Natural killer cell (primary cell): ENCODE results near the gene PQBP1. TPM values are rescaled to one million over a fixed set of nuclear protein-coding genes. Genes with fewer than 3 reads are reported as not detected.

Experiments used
- ATAC-seq, 3 donors: fragments of 150-1000 bp in 2 of 3; fragments of 200-7000 bp in 1 of 3; cut with Tn5 transposase; 1 replicate in 1 of 3; 2 replicates in 2 of 3; pipeline ENCODE4 v1.10.0; 2021; ENCODE audit warnings: mild to moderate bottlenecking in 2 of 3, moderate library complexity in 2 of 3
- DNase-seq, 2 donors: peaks; one replicate each; pipeline versions ENCODE4 v3.0.0 to v3.0.0-alpha.2; 2013 to 2021; ENCODE audit warnings: mixed read lengths in 1 of 2
- H3K27ac ChIP-seq: one replicate; pipeline ENCODE4 v1.5.1; 2013; ENCODE audit warnings: mild to moderate bottlenecking, low read length
- H3K27me3 ChIP-seq: one replicate; pipeline ENCODE4 v1.6.1; 2013; ENCODE audit warnings: low read length; ENCODE audit not compliant: control insufficient read depth, insufficient read depth
- H3K36me3 ChIP-seq: one replicate; pipeline ENCODE4 v1.6.1; 2013; ENCODE audit warnings: low read length; ENCODE audit not compliant: control insufficient read depth, insufficient read depth
- H3K4me1 ChIP-seq: one replicate; pipeline ENCODE4 v1.6.1; 2013; ENCODE audit warnings: low read length; ENCODE audit not compliant: control insufficient read depth, insufficient read depth
- H3K4me3 ChIP-seq: one replicate; pipeline ENCODE4 v1.5.1; 2013; ENCODE audit warnings: low read length
- H3K9me3 ChIP-seq: one replicate; pipeline ENCODE4 v1.6.1; 2013; ENCODE audit warnings: low read length; ENCODE audit not compliant: control insufficient read depth, insufficient read depth
- H3K27ac Mint-ChIP-seq, 2 donors: one replicate each; pipeline ENCODE4 v1.8.0; 2022; ENCODE audit warnings: mild to moderate bottlenecking in 2 of 2, mixed read lengths in 2 of 2, moderate library complexity in 1 of 2
- H3K27me3 Mint-ChIP-seq, 2 donors: one replicate each; pipeline ENCODE4 v1.8.0; 2022; ENCODE audit warnings: low read depth in 2 of 2, mixed read lengths in 2 of 2
- H3K36me3 Mint-ChIP-seq: one replicate; pipeline ENCODE4 v1.8.0; 2022; ENCODE audit warnings: mixed read lengths
- H3K4me1 Mint-ChIP-seq, 2 donors: one replicate each; pipeline ENCODE4 v1.8.0; 2022; ENCODE audit warnings: mixed read lengths in 2 of 2
- H3K4me3 Mint-ChIP-seq: one replicate; pipeline ENCODE4 v1.8.0; 2022; ENCODE audit warnings: mild to moderate bottlenecking, moderate library complexity, mixed read lengths
- H3K9me3 Mint-ChIP-seq, 2 donors: one replicate each; pipeline ENCODE4 v1.8.0; 2022; ENCODE audit warnings: mixed read lengths in 2 of 2
- WGBS: methylation state at CpG from one replicate; pipeline ENCODE4 v1.1.7; 2013; ENCODE audit warnings: missing lambda C conversion rate; ENCODE audit not compliant: insufficient coverage; 5-methylcytosine and 5-hydroxymethylcytosine counted together
- intact Hi-C: fragments of 100-400 bp; cut with micrococcal nuclease; formaldehyde crosslinking; loops from one replicate; pipeline ENCODE4 v1.14.2; 2022
- total RNA-seq, 4 donors: library from RNA; stranded (reverse); fragments of 120-200 nt in 1 of 4; gene quantifications; one replicate each; pipeline versions ENCODE4 v1.2.3 to v1.2.4, GENCODE V29; 2013 to 2022
- TF ChIP-seq, protein P1 (sequence below): fragments of 200-600 bp; IDR thresholded peaks from one replicate; pipeline ENCODE4 v1.8.0; 2022; ENCODE audit warnings: antibody characterized with exemption

The PQBP1 gene
- total RNA-seq, 3 donors from 2014 or later (not counting 1 experiment from before 2014, with no cell fraction given): 57.2 to 62.0 (median 59.1) TPM

DNA sequence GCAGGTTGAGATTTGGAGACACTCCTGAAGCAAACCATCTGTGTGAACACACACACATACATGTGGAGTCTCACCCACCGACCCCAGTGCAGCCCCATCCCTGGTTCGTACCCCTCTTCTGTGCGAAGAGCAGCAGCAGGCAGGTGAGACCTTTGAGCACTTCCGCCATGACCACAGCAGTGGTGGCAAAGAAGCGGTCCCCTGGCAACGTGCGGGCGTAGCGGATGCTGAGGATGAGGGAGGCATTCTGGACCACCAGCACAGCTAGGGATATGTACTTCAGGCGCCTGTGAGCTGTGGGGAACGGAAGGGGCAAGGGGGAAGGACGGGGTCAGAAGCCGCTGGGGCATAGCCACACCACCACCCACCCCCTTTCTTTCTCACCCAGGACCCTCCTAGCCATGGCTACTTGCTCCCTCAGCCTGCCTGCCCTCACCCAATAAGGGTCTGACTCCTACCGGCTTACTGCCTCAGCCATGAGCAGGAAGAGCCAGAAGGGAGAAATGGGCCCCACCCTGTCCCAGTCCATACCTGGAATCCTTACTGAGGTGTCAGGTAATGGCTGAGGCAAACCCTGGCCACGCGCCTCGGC is 12.1 kb downstream of the PQBP1 start:
- Mint-ChIP-seq H3K36me3 (no peaks in the 10 kb centered on the region), H3K27me3 (peaks cover 0 to 13% of the 10 kb centered on the region in 2 donors), H3K4me3 (no peak overlapping the region), H3K4me1 (peaks cover 32 to 35% of the 10 kb centered on the region in 2 donors), H3K9me3 (no peaks in the 10 kb centered on the region), H3K27ac (peak overlapping the region in 1 of 2 donors; percentile 97)
- ATAC-seq: no peak
- H3K27ac ChIP-seq: no peak overlapping the region
- TF ChIP-seq, protein P1, sequence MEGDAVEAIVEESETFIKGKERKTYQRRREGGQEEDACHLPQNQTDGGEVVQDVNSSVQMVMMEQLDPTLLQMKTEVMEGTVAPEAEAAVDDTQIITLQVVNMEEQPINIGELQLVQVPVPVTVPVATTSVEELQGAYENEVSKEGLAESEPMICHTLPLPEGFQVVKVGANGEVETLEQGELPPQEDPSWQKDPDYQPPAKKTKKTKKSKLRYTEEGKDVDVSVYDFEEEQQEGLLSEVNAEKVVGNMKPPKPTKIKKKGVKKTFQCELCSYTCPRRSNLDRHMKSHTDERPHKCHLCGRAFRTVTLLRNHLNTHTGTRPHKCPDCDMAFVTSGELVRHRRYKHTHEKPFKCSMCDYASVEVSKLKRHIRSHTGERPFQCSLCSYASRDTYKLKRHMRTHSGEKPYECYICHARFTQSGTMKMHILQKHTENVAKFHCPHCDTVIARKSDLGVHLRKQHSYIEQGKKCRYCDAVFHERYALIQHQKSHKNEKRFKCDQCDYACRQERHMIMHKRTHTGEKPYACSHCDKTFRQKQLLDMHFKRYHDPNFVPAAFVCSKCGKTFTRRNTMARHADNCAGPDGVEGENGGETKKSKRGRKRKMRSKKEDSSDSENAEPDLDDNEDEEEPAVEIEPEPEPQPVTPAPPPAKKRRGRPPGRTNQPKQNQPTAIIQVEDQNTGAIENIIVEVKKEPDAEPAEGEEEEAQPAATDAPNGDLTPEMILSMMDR: no peak
- H3K4me3 ChIP-seq: no peak overlapping the region
- DNase-seq: no peak
- no peaks in the 10 kb centered on the region for H3K9me3 ChIP-seq
- peaks cover 31% of the 10 kb centered on the region for H3K4me1 ChIP-seq
- intact Hi-C loops: loop anchor here (2.0 to 10.0 kb wide), 3 partner anchors 13 to 105 kb away; partner anchors contain the start of genes GRIPAP1, HDAC6, PQBP1 and TIMM17B
- peaks cover 26% of the 10 kb centered on the region for H3K36me3 ChIP-seq
- H3K27me3 ChIP-seq: no peaks in the 10 kb centered on the region
- 96% methylated on average over 12 of the region's 17 CpGs for WGBS

DNA sequence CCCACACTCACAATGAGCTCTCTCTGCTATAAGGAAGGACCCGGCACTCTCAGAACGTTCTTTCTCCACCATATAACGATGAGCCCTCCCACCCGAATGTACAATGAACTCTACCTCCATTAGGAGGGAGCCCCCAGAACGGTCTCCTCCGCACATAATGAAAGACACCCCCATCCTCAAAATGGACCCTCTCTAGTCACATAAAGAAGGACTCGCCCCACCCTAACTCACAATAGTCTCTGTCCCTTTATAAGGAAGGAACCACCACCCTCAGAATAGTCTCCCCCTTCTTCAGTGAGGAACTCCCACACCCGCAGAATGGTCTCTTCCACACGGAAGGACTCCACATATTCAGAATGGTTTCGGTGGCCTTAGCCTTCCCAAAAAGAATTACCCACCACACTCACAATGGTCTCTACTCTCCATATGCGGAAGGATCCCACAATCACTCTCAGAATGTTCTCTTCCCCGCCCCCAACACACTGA is 13.2 kb downstream of the PQBP1 start:
- ATAC-seq (peak in 2 of 3 donors; percentile 26 to 30), DNase-seq (no peak)
- peak overlapping the region; percentile 92 for H3K4me3 Mint-ChIP-seq
- H3K4me1 Mint-ChIP-seq: peaks cover 32 to 35% of the 10 kb centered on the region in 2 donors
- no peaks in the 10 kb centered on the region for H3K36me3 Mint-ChIP-seq
- Histone ChIP-seq H3K27ac (peak overlapping the region; percentile 86), H3K4me3 (peak overlapping the region; percentile 68), H3K9me3 (no peaks in the 10 kb centered on the region), H3K36me3 (peaks cover 34% of the 10 kb centered on the region), H3K27me3 (no peaks in the 10 kb centered on the region), H3K4me1 (peaks cover 42% of the 10 kb centered on the region)
- peaks cover 0 to 13% of the 10 kb centered on the region in 2 donors for H3K27me3 Mint-ChIP-seq
- TF ChIP-seq, protein P1: no peak
- H3K9me3 Mint-ChIP-seq: no peaks in the 10 kb centered on the region
- intact Hi-C loops: loop anchor here (2.0 to 10.0 kb wide), 3 partner anchors 14 to 106 kb away; partner anchors contain the start of genes GRIPAP1, HDAC6, PQBP1 and TIMM17B
- WGBS: under 1% methylated on average over 12 of the region's 12 CpGs
- H3K27ac Mint-ChIP-seq: peak overlapping the region; percentile 94 to 97

DNA sequence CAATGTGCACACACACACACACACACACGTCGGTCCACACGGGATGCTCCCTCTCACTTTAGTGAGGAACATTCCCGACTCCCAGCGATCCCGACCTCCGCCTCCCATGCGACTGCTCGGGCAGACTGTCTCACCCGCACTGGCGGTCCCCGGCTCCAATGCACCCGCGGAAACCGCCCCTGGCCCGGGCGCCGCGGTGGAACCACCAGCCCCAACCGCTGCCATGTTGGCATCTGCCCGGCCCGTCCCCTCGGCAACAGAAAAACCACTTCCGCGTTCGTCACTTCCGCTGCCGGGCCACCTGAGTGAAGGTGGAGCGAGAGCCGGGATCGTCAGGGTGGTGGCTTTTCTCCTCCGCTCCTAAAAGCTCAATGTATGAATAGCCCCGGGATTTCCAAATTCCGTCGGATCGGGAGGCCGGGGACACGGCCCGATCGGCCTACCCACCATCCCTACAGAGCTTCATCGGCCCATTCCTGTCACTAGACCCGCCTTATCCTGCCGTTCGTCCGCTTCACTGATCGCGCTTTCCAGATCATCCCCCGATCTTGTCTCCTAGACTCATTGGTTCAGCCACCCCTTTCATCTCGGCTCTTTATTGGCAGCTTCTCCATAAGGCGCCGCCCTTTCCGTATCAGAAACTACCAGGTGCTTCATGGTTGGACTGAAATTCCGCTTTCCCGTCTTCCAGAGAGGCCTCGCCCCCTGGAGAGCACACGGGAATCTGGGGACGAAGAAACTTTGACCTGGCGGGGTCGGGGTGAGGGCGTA is 13.9 kb downstream of the PQBP1 start, which contains the start of gene SLC35A2:
TSS of gene SLC35A2 (minus strand) at position 235 of the 771 bp plus-strand sequence. CDS start at position 225, 10 bp downstream.
- H3K27ac Mint-ChIP-seq: peak within 1 kb of the TSS; percentile 94 to 97
- Histone ChIP-seq H3K4me3 (peak within 1 kb of the TSS; percentile 68), H3K36me3 (peaks cover 39% of the 10 kb centered on the region), H3K9me3 (no peaks in the 10 kb centered on the region), H3K4me1 (peaks cover 47% of the 10 kb centered on the region), H3K27me3 (no peaks in the 10 kb centered on the region), H3K27ac (peak within 1 kb of the TSS; percentile 86)
- H3K4me1 Mint-ChIP-seq: peaks cover 32 to 35% of the 10 kb centered on the region in 2 donors
- DNase-seq (peak; percentile 84 to 92), ATAC-seq (peak; percentile 75 to 87 (median 83))
- H3K9me3 Mint-ChIP-seq: no peaks in the 10 kb centered on the region
- H3K27me3 Mint-ChIP-seq: peaks cover 0 to 13% of the 10 kb centered on the region in 2 donors
- WGBS: under 1% methylated on average over 60 of the region's 60 CpGs
- peak within 1 kb of the TSS; percentile 92 for H3K4me3 Mint-ChIP-seq
- H3K36me3 Mint-ChIP-seq: no peaks in the 10 kb centered on the region
- intact Hi-C loops: loop anchor here (2.0 to 10.0 kb wide), 3 partner anchors 15 to 107 kb away; partner anchors contain the start of genes GRIPAP1, HDAC6, PQBP1 and TIMM17B
- TF ChIP-seq, protein P1: no peak
